Endodermal cell (in vitro differentiated cells): ENCODE measurements around the gene PCSK6. TPM values are rescaled to one million over a fixed set of nuclear protein-coding genes. Genes with fewer than 3 reads are reported as not detected.

ENCODE experiments used
- DNase-seq: peaks from one replicate; pipeline ENCODE4 v3.0.0-alpha.2; 2017
- H3K27ac ChIP-seq: 2 replicates; pipeline ENCODE4 v1.5.1; 2013; ENCODE audit warnings: mild to moderate bottlenecking, low read depth, low read length, moderate library complexity
- H3K27me3 ChIP-seq: 2 replicates; pipeline ENCODE4 v1.6.1; 2013; ENCODE audit warnings: mild to moderate bottlenecking, low read length, moderate library complexity; ENCODE audit not compliant: insufficient read depth, control insufficient read depth, poor library complexity, severe bottlenecking
- H3K36me3 ChIP-seq: 2 replicates; pipeline ENCODE4 v1.7.0; 2013; ENCODE audit warnings: mild to moderate bottlenecking, low read length, moderate library complexity; ENCODE audit not compliant: control insufficient read depth, insufficient read depth
- H3K4me1 ChIP-seq: one replicate; pipeline ENCODE4 v1.7.0; 2013; ENCODE audit warnings: low read length; ENCODE audit not compliant: control insufficient read depth, insufficient read depth
- H3K4me3 ChIP-seq: 2 replicates; pipeline ENCODE4 v1.5.1; 2013; ENCODE audit warnings: mild to moderate bottlenecking, low read length, moderate library complexity
- H3K9ac ChIP-seq: 2 replicates; pipeline ENCODE4 v1.6.1; 2013; ENCODE audit warnings: mild to moderate bottlenecking, low read length, moderate library complexity; ENCODE audit not compliant: poor library complexity, severe bottlenecking; ENCODE audit errors: extremely low read depth
- H3K9me3 ChIP-seq: 2 replicates; pipeline ENCODE4 v1.6.1; 2013; ENCODE audit warnings: mild to moderate bottlenecking, low read length, moderate library complexity; ENCODE audit not compliant: control insufficient read depth
- H3K27ac Mint-ChIP-seq: 2 replicates; pipeline ENCODE4 v1.8.0; 2020; ENCODE audit warnings: mixed read lengths
- H3K27me3 Mint-ChIP-seq: 2 replicates; pipeline ENCODE4 v1.8.0; 2021; ENCODE audit warnings: mild to moderate bottlenecking, mixed read lengths; ENCODE audit not compliant: insufficient read depth
- H3K36me3 Mint-ChIP-seq: 2 replicates; pipeline ENCODE4 v1.8.0; 2020; ENCODE audit warnings: low read depth, mixed read lengths
- H3K4me1 Mint-ChIP-seq: 2 replicates; pipeline ENCODE4 v1.8.0; 2020; ENCODE audit warnings: mixed read lengths
- H3K4me3 Mint-ChIP-seq: 2 replicates; pipeline ENCODE4 v1.8.0; 2020; ENCODE audit warnings: mild to moderate bottlenecking, moderate library complexity, mixed read lengths
- H3K9me3 Mint-ChIP-seq: 2 replicates; pipeline ENCODE4 v1.8.0; 2020; ENCODE audit warnings: mild to moderate bottlenecking, mixed read lengths
- WGBS, 2 experiments: methylation state at CpG; one replicate each; pipeline versions ENCODE4 v1.1.5 to v1.1.7; 2013; ENCODE audit warnings: missing lambda C conversion rate in 2 of 2, mixed read lengths in 1 of 2; ENCODE audit not compliant: insufficient coverage in 1 of 2, insufficient read length in 1 of 2; 5-methylcytosine and 5-hydroxymethylcytosine counted together
- total RNA-seq, 2 donors: library from RNA; stranded (reverse); fragmentation: NEBNext Ultra II Directional in 1 of 2; extraction: Animal tissue kit (Norgen Biotek cat#: 25700) in 1 of 2; gene quantifications; 2 replicates in 1 of 2; 3 replicates in 1 of 2; pipeline ENCODE4 v1.2.1, GENCODE V29; 2021
- TF ChIP-seq, protein P1 (sequence below): fragments of 200-600 bp; sonication (generic); conservative IDR thresholded peaks from 2 replicates; pipeline ENCODE4 v1.5.0; 2021; ENCODE audit warnings: antibody characterized with exemption, mild to moderate bottlenecking

The PCSK6 gene
- total RNA-seq, 2 donors from 2014 or later: 6.6 to 9.8 TPM

DNA sequence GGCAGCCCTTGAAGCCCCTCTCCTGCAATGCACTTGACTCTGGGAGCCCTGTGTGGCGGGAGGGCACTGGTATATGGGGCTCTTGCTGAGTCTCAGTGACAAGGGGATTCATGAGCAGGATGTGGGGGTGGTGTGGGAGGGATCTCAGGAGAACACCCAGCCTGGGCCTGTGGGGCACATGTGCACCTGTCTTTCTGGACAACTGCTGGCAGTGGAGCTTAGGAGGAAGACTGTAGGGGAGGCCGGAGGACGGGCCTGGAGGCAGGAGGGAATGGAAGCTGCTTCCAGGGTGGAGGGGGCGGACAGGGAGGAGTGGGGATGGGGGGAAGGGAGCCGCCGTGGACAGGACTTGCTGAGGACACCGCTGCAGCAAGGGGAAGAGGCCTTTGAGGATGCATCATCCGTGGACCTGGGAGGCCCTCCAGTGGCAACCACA, 183.7 kb downstream of the PCSK6 start:
- 88 to 100% methylated on average over 1 to 8 of the region's 8 CpGs for WGBS, 2 experiments
- Histone ChIP-seq H3K27me3 (no peaks in the 10 kb centered on the region), H3K27ac (no peak overlapping the region), H3K9ac (no peak overlapping the region), H3K9me3 (no peaks in the 10 kb centered on the region), H3K4me3 (no peak overlapping the region), H3K4me1 (no peaks in the 10 kb centered on the region), H3K36me3 (no peaks in the 10 kb centered on the region)
- H3K27me3 Mint-ChIP-seq: no peaks in the 10 kb centered on the region
- DNase-seq: peak; percentile 29
- TF ChIP-seq, protein P1, sequence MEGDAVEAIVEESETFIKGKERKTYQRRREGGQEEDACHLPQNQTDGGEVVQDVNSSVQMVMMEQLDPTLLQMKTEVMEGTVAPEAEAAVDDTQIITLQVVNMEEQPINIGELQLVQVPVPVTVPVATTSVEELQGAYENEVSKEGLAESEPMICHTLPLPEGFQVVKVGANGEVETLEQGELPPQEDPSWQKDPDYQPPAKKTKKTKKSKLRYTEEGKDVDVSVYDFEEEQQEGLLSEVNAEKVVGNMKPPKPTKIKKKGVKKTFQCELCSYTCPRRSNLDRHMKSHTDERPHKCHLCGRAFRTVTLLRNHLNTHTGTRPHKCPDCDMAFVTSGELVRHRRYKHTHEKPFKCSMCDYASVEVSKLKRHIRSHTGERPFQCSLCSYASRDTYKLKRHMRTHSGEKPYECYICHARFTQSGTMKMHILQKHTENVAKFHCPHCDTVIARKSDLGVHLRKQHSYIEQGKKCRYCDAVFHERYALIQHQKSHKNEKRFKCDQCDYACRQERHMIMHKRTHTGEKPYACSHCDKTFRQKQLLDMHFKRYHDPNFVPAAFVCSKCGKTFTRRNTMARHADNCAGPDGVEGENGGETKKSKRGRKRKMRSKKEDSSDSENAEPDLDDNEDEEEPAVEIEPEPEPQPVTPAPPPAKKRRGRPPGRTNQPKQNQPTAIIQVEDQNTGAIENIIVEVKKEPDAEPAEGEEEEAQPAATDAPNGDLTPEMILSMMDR: no peak
- H3K36me3 Mint-ChIP-seq: no peaks in the 10 kb centered on the region
- no peaks in the 10 kb centered on the region for H3K4me1 Mint-ChIP-seq
- H3K4me3 Mint-ChIP-seq: no peak overlapping the region
- no peak overlapping the region for H3K27ac Mint-ChIP-seq
- H3K9me3 Mint-ChIP-seq: no peaks in the 10 kb centered on the region

- Histone ChIP-seq H3K36me3 (no peaks in the 10 kb centered on the region), H3K9me3 (no peaks in the 10 kb centered on the region), H3K27me3 (no peaks in the 10 kb centered on the region), H3K27ac (no peak overlapping the region), H3K4me3 (no peak overlapping the region), H3K4me1 (no peaks in the 10 kb centered on the region), H3K9ac (no peak overlapping the region)
- Mint-ChIP-seq H3K9me3 (no peaks in the 10 kb centered on the region), H3K27me3 (no peaks in the 10 kb centered on the region), H3K27ac (no peak overlapping the region), H3K36me3 (no peaks in the 10 kb centered on the region), H3K4me3 (no peak overlapping the region), H3K4me1 (no peaks in the 10 kb centered on the region)
- DNase-seq: peak; percentile 21
- TF ChIP-seq, protein P1: no peak
- 91 to 96% methylated on average over 3 to 4 of the region's 4 CpGs for WGBS, 2 experiments
Measured at GRCh38 chr15:101303408-101303807, 186.1 kb downstream of the PCSK6 start.

DNA sequence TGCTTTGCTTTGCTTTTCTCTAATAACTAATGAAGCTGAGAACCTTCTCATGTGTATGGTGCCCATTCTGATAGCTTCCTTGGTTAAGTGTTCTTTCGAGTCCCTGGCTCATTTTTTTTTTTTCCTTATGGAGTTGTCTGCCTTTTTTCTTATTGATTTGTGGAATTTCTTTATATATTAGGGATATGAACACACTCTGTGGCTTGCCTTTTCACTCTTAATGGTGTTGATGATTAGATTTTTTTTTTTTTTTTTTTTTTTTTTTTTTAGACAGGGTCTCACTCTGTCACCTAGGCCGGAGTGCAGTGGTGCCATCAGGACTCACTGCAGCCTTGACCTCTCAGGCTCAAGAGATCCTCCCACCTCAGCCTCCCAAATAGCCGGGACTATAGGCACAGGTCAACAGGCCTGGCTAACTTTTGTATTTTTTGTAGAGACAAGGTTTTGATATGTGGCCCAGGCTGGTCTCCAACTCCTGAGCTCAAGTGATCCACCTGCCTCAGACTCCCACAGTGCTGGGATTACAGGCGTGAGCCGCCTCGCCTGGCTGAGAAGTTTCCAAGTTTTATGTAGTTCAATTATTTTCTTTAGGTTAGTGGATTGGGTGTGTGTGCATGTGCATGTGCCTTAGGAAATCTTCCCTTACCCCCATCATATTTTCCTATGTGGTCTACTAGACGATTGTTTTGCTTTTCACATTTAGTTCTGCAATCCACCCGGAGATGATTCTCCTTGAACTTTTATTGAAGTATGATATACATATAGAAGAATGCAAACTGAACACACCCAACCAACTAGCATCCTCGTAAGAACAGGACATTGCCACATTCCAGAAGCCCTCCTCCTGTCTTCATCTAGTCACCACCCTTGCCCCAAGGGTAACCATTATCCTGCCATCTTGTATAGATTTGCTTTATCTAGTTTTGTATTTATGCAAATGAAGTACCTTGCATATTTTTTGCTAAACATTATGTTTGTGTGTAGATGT, 192.8 kb downstream of the PCSK6 start:
- peaks cover 9% of the 10 kb centered on the region for H3K36me3 ChIP-seq
- no peak overlapping the region for H3K27ac ChIP-seq
- no peaks in the 10 kb centered on the region for H3K9me3 ChIP-seq
- H3K9ac ChIP-seq: no peak overlapping the region
- H3K4me1 ChIP-seq: no peaks in the 10 kb centered on the region
- no peaks in the 10 kb centered on the region for H3K27me3 Mint-ChIP-seq
- H3K4me3 ChIP-seq: peak overlapping the region; percentile 92
- no peaks in the 10 kb centered on the region for H3K9me3 Mint-ChIP-seq
- H3K27ac Mint-ChIP-seq: no peak overlapping the region
- H3K36me3 Mint-ChIP-seq: peaks cover 5% of the 10 kb centered on the region
- no peaks in the 10 kb centered on the region for H3K27me3 ChIP-seq
- H3K4me3 Mint-ChIP-seq: peak overlapping the region; percentile 87
- TF ChIP-seq, protein P1: no peak
- peaks cover 13% of the 10 kb centered on the region for H3K4me1 Mint-ChIP-seq
- WGBS, 2 experiments: 93 to 100% methylated on average over 1 to 7 of the region's 9 CpGs
- peak; percentile 13 for DNase-seq
